HCT116 (cell line): ENCODE results near the gene DDAH1. TPM values are rescaled to one million over a fixed set of nuclear protein-coding genes. Genes with fewer than 3 reads are reported as not detected.

ENCODE experiments used
- ATAC-seq: fragments of 200-7000 bp; cut with Tn5 transposase; 2 replicates; pipeline ENCODE4 v1.9.1; 2020; ENCODE audit warnings: mild to moderate bottlenecking, moderate library complexity
- BruUV-seq: library from RNA; stranded (reverse); fragments of 400-500 nt; replicated peaks from 2 replicates; lab custom pipeline; 2021; lab: Mats Ljungman, UMichigan
- CTCF ChIA-PET: fragments of 300-600 bp; sonication (Branson Sonifier 250); formaldehyde crosslinking; loops from one replicate; lab custom pipeline; 2021; ENCODE audit warnings: antibody characterized with exemption; lab: Charles Lee
- POLR2A ChIA-PET: fragments of 300-600, 350-600 bp; sonication (Branson Sonifier 250); formaldehyde crosslinking; loops from one replicate; lab custom pipeline; 2021; ENCODE audit warnings: antibody characterized with exemption; lab: Charles Lee
- RAD21 ChIA-PET, 2 experiments: fragments of 300-600 bp; sonication (Branson Sonifier 250); formaldehyde crosslinking; loops; one replicate each; lab custom pipeline; 2023; ENCODE audit warnings: low total read pairs in 2 of 2; ENCODE audit not compliant: uncharacterized antibody in 2 of 2, unreplicated experiment in 2 of 2, low non-redundant PET in 1 of 2; lab: Charles Lee
- DNase-seq: peaks from one replicate; pipeline ENCODE4 v3.0.0-alpha.2; 2010; ENCODE audit warnings: low read depth, low spot score
- H2AFZ ChIP-seq: fragments of 200-600 bp; shearing (Covaris generic), sonication (generic); 2 replicates; pipeline ENCODE4 v1.6.1; 2017; ENCODE audit warnings: low read depth, mixed run types, mixed read lengths, antibody characterized with exemption, low read length; ENCODE audit not compliant: poor library complexity, severe bottlenecking
- H3K27ac ChIP-seq: 2 replicates; pipeline ENCODE4 v1.5.1; 2012; ENCODE audit warnings: low read depth, low read length
- H3K27me3 ChIP-seq: fragments of 200-600 bp; sonication (generic); 2 replicates; pipeline ENCODE4 v1.6.1; 2016; ENCODE audit warnings: mixed run types, low read length, mixed read lengths; ENCODE audit not compliant: insufficient read depth
- H3K36me3 ChIP-seq, 2 experiments: fragments of 200-500 bp in 1 of 2; fragments of 200-600 bp in 1 of 2; sonication (Bioruptor generic) in 1 of 2; sonication (generic) in 1 of 2; 2 replicates each; pipeline versions ENCODE4 v1.5.1 to v1.6.1; 2014 to 2016; ENCODE audit warnings: low read length in 2 of 2, inconsistent platforms in 1 of 2, mixed read lengths in 1 of 2, mixed run types in 1 of 2; ENCODE audit not compliant: insufficient read depth in 2 of 2, control insufficient read depth in 1 of 2
- H3K4me1 ChIP-seq, 2 experiments: fragments of 200-600 bp in 1 of 2; sonication (generic) in 1 of 2; 2 replicates each; pipeline versions ENCODE4 v1.5.1 to v1.6.1; 2012 to 2017; ENCODE audit warnings: low read length in 2 of 2, inconsistent platforms in 1 of 2, mild to moderate bottlenecking in 1 of 2, mixed read lengths in 1 of 2, mixed run types in 1 of 2, moderate library complexity in 1 of 2; ENCODE audit not compliant: insufficient read depth in 2 of 2, control insufficient read depth in 1 of 2
- H3K4me2 ChIP-seq: fragments of 200-600 bp; sonication (generic); 2 replicates; pipeline ENCODE4 v1.6.1; 2017; ENCODE audit warnings: mixed run types, low read length, mixed read lengths
- H3K4me3 ChIP-seq, 2 experiments: fragments of 200-600 bp in 1 of 2; sonication (generic) in 1 of 2; replicated peaks in 1 of 2; 2 replicates each; pipeline ENCODE4 v1.5.1; 2011 to 2016; ENCODE audit warnings: low read length in 2 of 2, control low read depth in 1 of 2, low read depth in 1 of 2, mild to moderate bottlenecking in 1 of 2, mixed read lengths in 1 of 2, mixed run types in 1 of 2
- H3K79me2 ChIP-seq: fragments of 200-600 bp; sonication (generic); 2 replicates; pipeline ENCODE4 v1.6.1; 2017; ENCODE audit warnings: mild to moderate bottlenecking, mixed run types, low read length, moderate library complexity, mixed read lengths; ENCODE audit not compliant: insufficient read depth
- H3K9ac ChIP-seq: fragments of 200-600 bp; sonication (generic); 2 replicates; pipeline ENCODE4 v1.6.1; 2016; ENCODE audit warnings: low read length, mixed read lengths
- H3K9me2 ChIP-seq: fragments of 200-600 bp; sonication (generic), shearing (Covaris generic); 2 replicates; pipeline ENCODE4 v1.6.1; 2017; ENCODE audit warnings: mixed run types, mild to moderate bottlenecking, moderate library complexity; ENCODE audit not compliant: insufficient read depth
- H3K9me3 ChIP-seq, 2 experiments: fragments of 200-500 bp in 1 of 2; fragments of 200-600 bp in 1 of 2; sonication (Bioruptor generic) in 1 of 2; sonication (generic) in 1 of 2; 2 replicates each; pipeline ENCODE4 v1.6.1; 2014 to 2017; ENCODE audit warnings: low read length in 2 of 2, mixed read lengths in 2 of 2, inconsistent platforms in 1 of 2, low read depth in 1 of 2, mild to moderate bottlenecking in 1 of 2, mixed run types in 1 of 2, moderate library complexity in 1 of 2; ENCODE audit not compliant: control insufficient read depth in 1 of 2, insufficient read depth in 1 of 2
- H4K20me1 ChIP-seq: fragments of 200-600 bp; sonication (generic), shearing (Covaris generic); 2 replicates; pipeline ENCODE4 v1.6.1; 2017; ENCODE audit warnings: mixed run types, mild to moderate bottlenecking, moderate library complexity; ENCODE audit not compliant: insufficient read depth
- CBX3 ChIP-seq: IDR thresholded peaks from 2 replicates; pipeline ENCODE4 v1.6.1; 2012; ENCODE audit warnings: low read depth
- EGR1 ChIP-seq: IDR thresholded peaks from 2 replicates; pipeline ENCODE4 v1.6.1; 2012; ENCODE audit warnings: low read depth
- POLR2AphosphoS5 ChIP-seq: IDR thresholded peaks from 2 replicates; pipeline ENCODE4 v1.6.1; 2011; ENCODE audit warnings: mild to moderate bottlenecking, low read depth, low read length, moderate library complexity
- RAD21 ChIP-seq: IDR thresholded peaks from 2 replicates; pipeline ENCODE4 v1.6.1; 2012; ENCODE audit warnings: low read depth, mild to moderate bottlenecking
- TCF7L2 ChIP-seq: IDR thresholded peaks from 2 replicates; pipeline ENCODE4 v1.7.0; 2011; ENCODE audit warnings: borderline replicate concordance, inconsistent platforms; ENCODE audit not compliant: insufficient read depth, insufficient read length; ENCODE audit errors: extremely low read depth
- ZFX ChIP-seq: fragments of 450-650 bp; IDR thresholded peaks from 2 replicates; pipeline ENCODE4 v1.6.1; 2017
- intact Hi-C: fragments of 100-400 bp; cut with micrococcal nuclease; formaldehyde crosslinking; loops from 2 replicates; pipeline ENCODE4 v1.10.0; 2022
- total RNA-seq: library from RNA; stranded (reverse); gene quantifications from one replicate; pipeline ENCODE4 v1.2.1, GENCODE V29; 2021; ENCODE audit not compliant: unreplicated experiment
- TF ChIP-seq, protein P1 (sequence below), 3 experiments: fragments of 200-600 bp in 1 of 3; sonication (generic) in 1 of 3; IDR thresholded peaks in 2 of 3; conservative IDR thresholded peaks in 1 of 3; 2 replicates each; pipeline ENCODE4 v1.5.1; 2012 to 2017; ENCODE audit warnings: low read depth in 2 of 3, low read length in 2 of 3, antibody characterized with exemption in 1 of 3, borderline replicate concordance in 1 of 3, control low read depth in 1 of 3, mild to moderate bottlenecking in 1 of 3, mixed read lengths in 1 of 3, mixed run types in 1 of 3, moderate library complexity in 1 of 3; ENCODE audit not compliant: insufficient read depth in 1 of 3
- TF ChIP-seq, protein P2 (sequence below): IDR thresholded peaks from 2 replicates; pipeline ENCODE4 v1.6.1; 2012
- TF ChIP-seq, protein P3 (sequence below): IDR thresholded peaks from 2 replicates; pipeline ENCODE4 v1.6.1; 2012
- TF ChIP-seq, protein P4 (sequence below): IDR thresholded peaks from 2 replicates; pipeline ENCODE4 v1.6.1; 2011; ENCODE audit warnings: mild to moderate bottlenecking, low read length, moderate library complexity; ENCODE audit not compliant: insufficient replicate concordance; ENCODE audit errors: extremely low read depth

The DDAH1 gene
- total RNA-seq, 1 experiment from 2014 or later, result 16.6 TPM

DNA sequence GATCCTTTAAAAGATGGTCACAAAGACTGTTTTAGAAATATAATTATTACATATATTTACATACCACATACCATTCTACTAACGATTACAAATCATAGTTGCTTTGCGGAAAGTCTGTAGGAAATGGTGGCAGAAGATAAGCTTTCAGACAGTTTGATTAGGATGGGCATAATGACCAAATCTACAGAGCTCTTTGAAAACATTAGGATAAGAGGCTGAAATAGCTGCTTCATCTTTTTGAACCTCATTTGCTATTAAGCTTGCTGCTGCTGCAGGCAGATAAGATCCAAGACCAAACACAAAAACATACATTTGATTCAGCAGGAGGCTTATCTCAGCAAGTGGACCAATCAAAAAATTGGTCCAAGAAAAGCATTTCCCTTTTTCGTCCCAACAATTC is 47.1 kb downstream of the DDAH1 start (continued):
- TF ChIP-seq, protein P1, sequence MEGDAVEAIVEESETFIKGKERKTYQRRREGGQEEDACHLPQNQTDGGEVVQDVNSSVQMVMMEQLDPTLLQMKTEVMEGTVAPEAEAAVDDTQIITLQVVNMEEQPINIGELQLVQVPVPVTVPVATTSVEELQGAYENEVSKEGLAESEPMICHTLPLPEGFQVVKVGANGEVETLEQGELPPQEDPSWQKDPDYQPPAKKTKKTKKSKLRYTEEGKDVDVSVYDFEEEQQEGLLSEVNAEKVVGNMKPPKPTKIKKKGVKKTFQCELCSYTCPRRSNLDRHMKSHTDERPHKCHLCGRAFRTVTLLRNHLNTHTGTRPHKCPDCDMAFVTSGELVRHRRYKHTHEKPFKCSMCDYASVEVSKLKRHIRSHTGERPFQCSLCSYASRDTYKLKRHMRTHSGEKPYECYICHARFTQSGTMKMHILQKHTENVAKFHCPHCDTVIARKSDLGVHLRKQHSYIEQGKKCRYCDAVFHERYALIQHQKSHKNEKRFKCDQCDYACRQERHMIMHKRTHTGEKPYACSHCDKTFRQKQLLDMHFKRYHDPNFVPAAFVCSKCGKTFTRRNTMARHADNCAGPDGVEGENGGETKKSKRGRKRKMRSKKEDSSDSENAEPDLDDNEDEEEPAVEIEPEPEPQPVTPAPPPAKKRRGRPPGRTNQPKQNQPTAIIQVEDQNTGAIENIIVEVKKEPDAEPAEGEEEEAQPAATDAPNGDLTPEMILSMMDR (IDR thresholded peaks at IDR 0.05 in 2 of 3, conservative IDR thresholded peaks at IDR 0.05 in 1 of 3; ENCODE audit: borderline replicate concordance in 1 of 3, insufficient read depth in 1 of 3, low read depth in 2 of 3, low read length in 2 of 3), result no peak
- TF ChIP-seq, protein P2, sequence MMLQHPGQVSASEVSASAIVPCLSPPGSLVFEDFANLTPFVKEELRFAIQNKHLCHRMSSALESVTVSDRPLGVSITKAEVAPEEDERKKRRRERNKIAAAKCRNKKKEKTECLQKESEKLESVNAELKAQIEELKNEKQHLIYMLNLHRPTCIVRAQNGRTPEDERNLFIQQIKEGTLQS, result no peak
- TF ChIP-seq, protein P3, sequence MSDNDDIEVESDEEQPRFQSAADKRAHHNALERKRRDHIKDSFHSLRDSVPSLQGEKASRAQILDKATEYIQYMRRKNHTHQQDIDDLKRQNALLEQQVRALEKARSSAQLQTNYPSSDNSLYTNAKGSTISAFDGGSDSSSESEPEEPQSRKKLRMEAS, result no peak
- TF ChIP-seq, all 23 proteins: peak for 0

DNA sequence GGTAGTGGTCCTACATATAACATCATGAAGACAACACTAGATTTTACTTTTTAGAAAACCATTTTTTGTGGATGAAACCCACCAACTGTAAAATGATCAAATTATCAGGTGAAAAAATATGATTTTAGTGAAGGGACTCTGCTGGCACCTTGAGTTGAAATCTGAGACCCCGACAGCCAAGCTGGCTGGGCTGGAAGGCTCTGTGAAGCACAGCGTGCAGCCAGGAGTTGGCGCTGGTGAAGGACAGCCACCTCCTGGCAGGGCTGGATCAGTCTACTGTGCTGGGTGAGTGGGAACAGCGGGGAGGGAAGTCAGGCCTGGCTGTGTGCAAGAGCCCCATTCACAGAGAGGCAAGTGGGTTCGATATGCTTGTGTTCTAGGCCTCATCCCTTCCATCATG is 47.9 kb downstream of the DDAH1 start:
- Histone ChIP-seq H3K9me2 (no peaks in the 10 kb centered on the region), H4K20me1 (no peaks in the 10 kb centered on the region), H2AFZ (no peak overlapping the region), H3K79me2 (no peaks in the 10 kb centered on the region), H3K9me3 (no peaks in the 10 kb centered on the region), H3K36me3 (no peaks in the 10 kb centered on the region), H3K27ac (no peak overlapping the region), H3K4me3 (no peak overlapping the region), H3K4me2 (no peak overlapping the region), H3K27me3 (no peaks in the 10 kb centered on the region), H3K4me1 (no peaks in the 10 kb centered on the region), H3K9ac (no peak overlapping the region)
- DNase-seq, result no peak
- no peak for ATAC-seq
- RAD21 ChIA-PET, result no interaction called here
- TF ChIP-seq TCF7L2, result no peak
- TF ChIP-seq RAD21, result peak; percentile 16; the same call in 1 of the 2 replicates
- POLR2A ChIA-PET, result no interaction called here
- BruUV-seq, result no TSS peak
- intact Hi-C loops, result no loop called here
- CTCF ChIA-PET, result no interaction called here

DNA sequence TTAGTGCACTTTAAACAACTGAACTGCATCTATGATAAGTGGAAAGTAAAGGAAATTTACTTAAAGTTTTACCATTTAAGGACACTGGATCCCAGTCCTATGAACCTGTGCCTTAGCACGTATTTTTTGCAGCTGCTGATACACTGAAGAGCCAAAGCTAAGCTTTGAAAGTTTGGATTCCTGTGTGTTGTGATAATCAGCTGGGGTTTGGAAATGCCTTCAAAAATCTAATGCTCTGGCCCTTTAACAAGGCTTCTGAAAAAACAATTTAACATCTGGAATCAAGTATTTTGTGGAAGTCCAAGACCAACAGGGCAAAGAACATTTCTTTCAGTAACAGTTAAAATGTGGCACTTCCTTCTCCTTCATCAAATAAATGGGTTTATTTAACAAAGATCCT is 51.8 kb downstream of the DDAH1 start:
- Histone ChIP-seq H3K36me3 (no peaks in the 10 kb centered on the region), H3K27ac (no peak overlapping the region), H3K9ac (no peak overlapping the region), H3K9me2 (no peaks in the 10 kb centered on the region), H3K79me2 (no peaks in the 10 kb centered on the region), H3K27me3 (no peaks in the 10 kb centered on the region), H3K9me3 (no peaks in the 10 kb centered on the region), H2AFZ (no peak overlapping the region), H3K4me3 (no peak overlapping the region), H4K20me1 (no peaks in the 10 kb centered on the region), H3K4me1 (no peaks in the 10 kb centered on the region), H3K4me2 (no peak overlapping the region)
- no TSS peak for BruUV-seq
- intact Hi-C loops, result no loop called here
- DNase-seq, result no peak
- ChIA-PET RAD21 (no interaction called here), CTCF (no interaction called here), POLR2A (no interaction called here)
- no peak for ATAC-seq
- TF ChIP-seq CBX3 (no peak), ZFX (no peak), EGR1 (no peak), POLR2AphosphoS5 (no peak)
- TF ChIP-seq, protein P4, sequence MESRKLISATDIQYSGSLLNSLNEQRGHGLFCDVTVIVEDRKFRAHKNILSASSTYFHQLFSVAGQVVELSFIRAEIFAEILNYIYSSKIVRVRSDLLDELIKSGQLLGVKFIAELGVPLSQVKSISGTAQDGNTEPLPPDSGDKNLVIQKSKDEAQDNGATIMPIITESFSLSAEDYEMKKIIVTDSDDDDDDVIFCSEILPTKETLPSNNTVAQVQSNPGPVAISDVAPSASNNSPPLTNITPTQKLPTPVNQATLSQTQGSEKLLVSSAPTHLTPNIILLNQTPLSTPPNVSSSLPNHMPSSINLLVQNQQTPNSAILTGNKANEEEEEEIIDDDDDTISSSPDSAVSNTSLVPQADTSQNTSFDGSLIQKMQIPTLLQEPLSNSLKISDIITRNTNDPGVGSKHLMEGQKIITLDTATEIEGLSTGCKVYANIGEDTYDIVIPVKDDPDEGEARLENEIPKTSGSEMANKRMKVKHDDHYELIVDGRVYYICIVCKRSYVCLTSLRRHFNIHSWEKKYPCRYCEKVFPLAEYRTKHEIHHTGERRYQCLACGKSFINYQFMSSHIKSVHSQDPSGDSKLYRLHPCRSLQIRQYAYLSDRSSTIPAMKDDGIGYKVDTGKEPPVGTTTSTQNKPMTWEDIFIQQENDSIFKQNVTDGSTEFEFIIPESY, result no peak
- TF ChIP-seq, protein P2, result no peak
- TF ChIP-seq, protein P3, result no peak
